K562 (cell line): Measurements from ENCODE around the gene TIMM23.
"Not testable (repeated sequence)": the region's sequence is repeated elsewhere in the genome, so short reads cannot be mapped to it uniquely, and the experiment has no call there.

Experiments used
- CEBPB ChIP-seq: fragments of 450-650 bp; IDR thresholded peaks from 2 replicates; pipeline ENCODE4 v1.6.1; 2016; ENCODE audit warnings: missing genetic modification characterization, missing compliant biosample characterization
- CHD2 ChIP-seq: IDR thresholded peaks from 2 replicates; pipeline ENCODE4 v1.6.1; 2011; ENCODE audit warnings: low read depth, low read length
- EZH2 ChIP-seq: IDR thresholded peaks from 2 replicates; pipeline ENCODE4 v1.6.1; 2012; ENCODE audit warnings: low read depth, mild to moderate bottlenecking, inconsistent platforms, low read length, borderline replicate concordance
- FOXM1 ChIP-seq, 2 experiments: fragments of 450-650 bp in 1 of 2; sonication (generic) in 1 of 2; formaldehyde crosslinking in 1 of 2; IDR thresholded peaks; 2 replicates each; pipeline versions ENCODE4 v1.6.1 to v1.9.0; 2017 to 2022; ENCODE audit warnings: low read depth in 2 of 2, mild to moderate bottlenecking in 2 of 2, missing genetic modification reagents in 1 of 2, moderate library complexity in 1 of 2
- MEIS2 ChIP-seq: fragments of 450-650 bp; IDR thresholded peaks from 2 replicates; pipeline ENCODE4 v1.6.1; 2014; ENCODE audit warnings: mild to moderate bottlenecking; ENCODE audit not compliant: partially characterized antibody
- NFATC3 ChIP-seq: fragments of 450-650 bp; IDR thresholded peaks from 2 replicates; pipeline ENCODE4 v1.6.1; 2017; ENCODE audit warnings: mild to moderate bottlenecking
- POLR2A ChIP-seq: fragments of 450-650 bp; conservative IDR thresholded peaks from 2 replicates; pipeline ENCODE4 v1.6.1; 2016
- RAD21 ChIP-seq, 2 experiments: fragments of 250-450 bp in 1 of 2; fragments of 450-650 bp in 1 of 2; sonication (Bioruptor Pico) in 1 of 2; formaldehyde crosslinking in 1 of 2; IDR thresholded peaks in 1 of 2; conservative IDR thresholded peaks in 1 of 2; 2 replicates each; pipeline versions ENCODE4 v1.4.0 to v1.8.0; 2020 to 2022; ENCODE audit warnings: mild to moderate bottlenecking in 2 of 2, moderate library complexity in 1 of 2
- SMC3 ChIP-seq: conservative IDR thresholded peaks from 2 replicates; pipeline ENCODE4 v1.6.1; 2011; ENCODE audit warnings: low read depth, low read length, improper control_type of control experiment; ENCODE audit not compliant: insufficient read depth
- ZNF589 ChIP-seq: fragments of 200-800 bp; sonication (Bioruptor generic); IDR thresholded peaks from 2 replicates; pipeline ENCODE4 v1.6.1; 2016; ENCODE audit warnings: low read depth, missing genetic modification characterization, missing compliant biosample characterization

- TF ChIP-seq NFATC3; FOXM1 (IDR thresholded peaks at IDR 0.05; ENCODE audit: low read depth); FOXM1 (CRISPR knock-in tag; IDR thresholded peaks at IDR 0.05; ENCODE audit: low read depth); POLR2A; MEIS2; ZNF589 (CRISPR knock-in tag); CEBPB (tag); CHD2; EZH2; SMC3: not testable (repeated sequence)
- peak; percentile 83 to 92 for TF ChIP-seq RAD21 (CRISPR knock-in tag; conservative IDR thresholded peaks at IDR 0.05 in 1 of 2, IDR thresholded peaks at IDR 0.05 in 1 of 2)
These were observed 11.4 kb downstream of the TIMM23 start for GRCh38 chr10:45983538-45984186.
